Suprapubic skin (tissue), 4 donors: ENCODE measurements around the gene ATG2A. TPM values are rescaled to one million over a fixed set of nuclear protein-coding genes. Genes with fewer than 3 reads are reported as not detected.

ENCODE experiments used
- DNase-seq, 2 donors: peaks; one replicate each; pipeline ENCODE4 v3.0.0-alpha.2; 2019; ENCODE audit warnings: low spot score in 2 of 2
- H3K27ac ChIP-seq: fragments of 200-600 bp; sonication (generic); one replicate; pipeline ENCODE4 v1.5.1; 2019
- H3K27me3 ChIP-seq: fragments of 200-600 bp; sonication (generic); one replicate; pipeline ENCODE4 v1.5.1; 2019
- H3K36me3 ChIP-seq: fragments of 200-600 bp; sonication (generic); one replicate; pipeline ENCODE4 v1.5.1; 2019
- H3K4me1 ChIP-seq: fragments of 200-600 bp; sonication (generic); one replicate; pipeline ENCODE4 v1.5.1; 2019
- H3K4me3 ChIP-seq: fragments of 200-600 bp; sonication (generic); one replicate; pipeline ENCODE4 v1.5.1; 2019; ENCODE audit warnings: mild to moderate bottlenecking
- H3K9me3 ChIP-seq: fragments of 200-600 bp; sonication (generic); one replicate; pipeline ENCODE4 v1.5.1; 2019
- CTCF ChIP-seq, 2 donors: fragments of 200-600 bp in 1 of 2; fragments of 450-650 bp in 1 of 2; sonication (generic) in 1 of 2; IDR thresholded peaks; one replicate each; pipeline ENCODE4 v1.5.1; 2016 to 2019; ENCODE audit warnings: antibody characterized with exemption in 2 of 2, mild to moderate bottlenecking in 1 of 2, moderate library complexity in 1 of 2
- EP300 ChIP-seq: sonication (generic); formaldehyde crosslinking; IDR thresholded peaks from one replicate; pipeline ENCODE4 v1.6.1; 2017; ENCODE audit warnings: antibody characterized with exemption
- POLR2A ChIP-seq, 2 donors: fragments of 450-650 bp; IDR thresholded peaks; one replicate each; pipeline ENCODE4 v1.6.1; 2017; ENCODE audit warnings: antibody characterized with exemption in 2 of 2, mild to moderate bottlenecking in 2 of 2, moderate library complexity in 2 of 2
- POLR2AphosphoS5 ChIP-seq, 3 donors: sonication (generic); formaldehyde crosslinking; IDR thresholded peaks; one replicate each; pipeline ENCODE4 v1.6.1; 2017; ENCODE audit warnings: antibody characterized with exemption in 3 of 3
- WGBS: methylation state at CpG from one replicate; pipeline ENCODE4 v1.1.5; 2018; 5-methylcytosine and 5-hydroxymethylcytosine counted together
- total RNA-seq, 4 donors: library from RNA; depleted of rRNA; stranded (reverse); fragments of >200 nt; gene quantifications; one replicate each; pipeline ENCODE4 v1.1.0, GENCODE V29; 2016

Gene ATG2A
- total RNA-seq, 4 donors from 2014 or later: 69.5 to 82.2 (median 76.0) TPM

GRCh38 chr11:64933935-64934681, 17.1 kb upstream of the ATG2A start:
- no peak for DNase-seq
- Histone ChIP-seq H3K4me3 (no peak overlapping the region), H3K4me1 (peaks cover 10% of the 10 kb centered on the region), H3K27ac (no peak overlapping the region), H3K27me3 (no peaks in the 10 kb centered on the region), H3K36me3 (peaks cover 46% of the 10 kb centered on the region), H3K9me3 (no peaks in the 10 kb centered on the region)
- TF ChIP-seq CTCF (IDR thresholded peaks at IDR 0.05) (no peak), EP300 (no peak), POLR2AphosphoS5 (IDR thresholded peaks at IDR 0.05) (no peak), POLR2A (IDR thresholded peaks at IDR 0.05) (no peak)
- 91% methylated on average over 6 of the region's 10 CpGs for WGBS

- H3K36me3 ChIP-seq: peaks cover 52% of the 10 kb centered on the region
- H3K4me3 ChIP-seq: no peak overlapping the region
- H3K27ac ChIP-seq: no peak overlapping the region
- WGBS: 79% methylated on average over 12 of the region's 12 CpGs
- TF ChIP-seq CTCF (IDR thresholded peaks at IDR 0.05) (no peak), EP300 (no peak), POLR2AphosphoS5 (IDR thresholded peaks at IDR 0.05) (no peak), POLR2A (IDR thresholded peaks at IDR 0.05) (no peak)
- no peak for DNase-seq
- no peaks in the 10 kb centered on the region for H3K9me3 ChIP-seq
- H3K27me3 ChIP-seq: no peaks in the 10 kb centered on the region
- H3K4me1 ChIP-seq: peaks cover 10% of the 10 kb centered on the region
Observed at GRCh38 chr11:64933213-64933934, 16.4 kb upstream of the ATG2A start.

GRCh38 chr11:64932324-64932723, 15.3 kb upstream of the ATG2A start:
- Histone ChIP-seq H3K36me3 (peaks cover 56% of the 10 kb centered on the region), H3K4me3 (no peak overlapping the region)
- 92% methylated on average over 5 of the region's 5 CpGs for WGBS

GRCh38 chr11:64931290-64931689, 14.3 kb upstream of the ATG2A start:
- no peak overlapping the region for H3K27ac ChIP-seq
- TF ChIP-seq POLR2AphosphoS5 (IDR thresholded peaks at IDR 0.05) (no peak), CTCF (IDR thresholded peaks at IDR 0.05) (no peak), EP300 (no peak), POLR2A (IDR thresholded peaks at IDR 0.05) (no peak)
- H3K4me3 ChIP-seq: no peak overlapping the region
- no peaks in the 10 kb centered on the region for H3K27me3 ChIP-seq
- 99% methylated on average over 7 of the region's 7 CpGs for WGBS
- no peaks in the 10 kb centered on the region for H3K9me3 ChIP-seq
- peaks cover 10% of the 10 kb centered on the region for H3K4me1 ChIP-seq
- H3K36me3 ChIP-seq: peaks cover 56% of the 10 kb centered on the region
- DNase-seq: no peak

More at GRCh38 chr11:64932324-64932723, 15.3 kb upstream of the ATG2A start:
- no peak overlapping the region for H3K27ac ChIP-seq
- no peaks in the 10 kb centered on the region for H3K9me3 ChIP-seq
- DNase-seq: no peak
- TF ChIP-seq EP300 (no peak), CTCF (IDR thresholded peaks at IDR 0.05) (no peak), POLR2AphosphoS5 (IDR thresholded peaks at IDR 0.05) (no peak), POLR2A (IDR thresholded peaks at IDR 0.05) (no peak)
- H3K27me3 ChIP-seq: no peaks in the 10 kb centered on the region
- H3K4me1 ChIP-seq: peaks cover 10% of the 10 kb centered on the region

- Histone ChIP-seq H3K4me1 (peaks cover 12% of the 10 kb centered on the region), H3K27ac (no peak overlapping the region), H3K36me3 (peaks cover 56% of the 10 kb centered on the region), H3K4me3 (no peak overlapping the region), H3K9me3 (no peaks in the 10 kb centered on the region), H3K27me3 (no peaks in the 10 kb centered on the region)
- TF ChIP-seq POLR2AphosphoS5 (IDR thresholded peaks at IDR 0.05) (no peak), CTCF (IDR thresholded peaks at IDR 0.05) (no peak), EP300 (no peak), POLR2A (IDR thresholded peaks at IDR 0.05) (no peak)
- WGBS: 98% methylated on average over 6 of the region's 6 CpGs
- DNase-seq: peak in 1 of 2 donors; percentile 26
Observed at GRCh38 chr11:64930340-64930739, 13.3 kb upstream of the ATG2A start.
